ENCODE results near the gene OR52A1. TPM values are rescaled to one million over a fixed set of nuclear protein-coding genes. Genes with fewer than 3 reads are reported as not detected.
A peak's percentile ranks its signal among the peaks of the same experiment; 100 is the strongest.

The OR52A1 gene
- total RNA-seq, 2 experiments from 2014 or later, result not detected

GRCh38 chr11:5124891-5125620, 29.5 kb downstream of the OR52A1 start:
- no peaks in the 10 kb centered on the region for H3K4me1 Mint-ChIP-seq (ENCODE audit: low read depth)
- no peaks in the 10 kb centered on the region for H3K9me3 Mint-ChIP-seq
- no peak for ATAC-seq (ENCODE audit: poor library complexity)
- intact Hi-C loops (cut with DNase I, micrococcal nuclease), result loop anchor here (2.0 to 5.0 kb wide), 4 partner anchors 684 to 1227 kb away; partner anchors contain the start of genes OR52E5 (in 1 of the 2) and OR52N2 (in 1 of the 2)
- no peak overlapping the region for H3K27ac Mint-ChIP-seq
- Histone ChIP-seq H3K9me3 (ENCODE audit: control insufficient read depth in 1 of 2, insufficient read depth in 1 of 2, low read length in 2 of 2) (no peaks in the 10 kb centered on the region), H3K4me3 (ENCODE audit: low read length) (no peak overlapping the region), H3K27me3 (ENCODE audit: control insufficient read depth in 1 of 2, insufficient read depth in 2 of 2, low read length in 2 of 2) (peaks cover 0 to 7% of the 10 kb centered on the region in 2 experiments), H3K27ac (ENCODE audit: low read depth in 1 of 2, low read length in 2 of 2) (no peak overlapping the region), H3K36me3 (ENCODE audit: insufficient read depth, low read length) (no peaks in the 10 kb centered on the region), H3K4me1 (ENCODE audit: insufficient read depth, low read length) (no peaks in the 10 kb centered on the region)
- H3K4me3 Mint-ChIP-seq, result no peak overlapping the region
- DNase-seq, result no peak
- CTCF ChIA-PET, result interaction anchor here (1.6 kb wide), 1 partner anchor 1228 kb away, joined by 5 read pairs; no protein-coding TSS in a partner anchor
- POLR2A ChIA-PET, result no interaction called here
- no peaks in the 10 kb centered on the region for H3K36me3 Mint-ChIP-seq (ENCODE audit: low read depth)
- peaks cover 18% of the 10 kb centered on the region for H3K27me3 Mint-ChIP-seq
- TF ChIP-seq CTCF (IDR thresholded peaks at IDR 0.05), result no peak

GRCh38 chr11:5123802-5124521, 30.6 kb downstream of the OR52A1 start:
- H3K27me3 Mint-ChIP-seq, result peaks cover 18% of the 10 kb centered on the region
- peaks cover 0 to 7% of the 10 kb centered on the region in 2 experiments for H3K27me3 ChIP-seq (ENCODE audit: control insufficient read depth in 1 of 2, insufficient read depth in 2 of 2, low read length in 2 of 2)
- no peaks in the 10 kb centered on the region for H3K36me3 Mint-ChIP-seq (ENCODE audit: low read depth)
- H3K4me1 Mint-ChIP-seq (ENCODE audit: low read depth), result no peaks in the 10 kb centered on the region
- intact Hi-C loops (cut with DNase I, micrococcal nuclease), result loop anchor here (2.0 to 5.0 kb wide), 4 partner anchors 685 to 1228 kb away; partner anchors contain the start of genes OR52E5 (in 1 of the 2) and OR52N2 (in 1 of the 2)
- H3K4me1 ChIP-seq (ENCODE audit: insufficient read depth, low read length), result no peaks in the 10 kb centered on the region
- no peaks in the 10 kb centered on the region for H3K36me3 ChIP-seq (ENCODE audit: insufficient read depth, low read length)
- H3K9me3 Mint-ChIP-seq, result no peaks in the 10 kb centered on the region
- H3K4me3 Mint-ChIP-seq, result no peak overlapping the region
- TF ChIP-seq CTCF (IDR thresholded peaks at IDR 0.05), result peak; percentile 71
- no peaks in the 10 kb centered on the region for H3K9me3 ChIP-seq (ENCODE audit: control insufficient read depth in 1 of 2, insufficient read depth in 1 of 2, low read length in 2 of 2)
- no peak overlapping the region for H3K4me3 ChIP-seq (ENCODE audit: low read length)
- ATAC-seq (ENCODE audit: poor library complexity) (no peak), DNase-seq (peak; percentile 3 to 61 (median 18))
- H3K27ac Mint-ChIP-seq, result no peak overlapping the region
- no peak overlapping the region for H3K27ac ChIP-seq (ENCODE audit: low read depth in 1 of 2, low read length in 2 of 2)
- POLR2A ChIA-PET, result no interaction called here
- CTCF ChIA-PET, result interaction anchor here (1.6 kb wide), 1 partner anchor 1229 kb away, joined by 5 read pairs; no protein-coding TSS in a partner anchor

- intact Hi-C loops (cut with DNase I, micrococcal nuclease), result no loop called here
- Histone ChIP-seq H3K4me3 (ENCODE audit: low read length) (no peak overlapping the region), H3K36me3 (ENCODE audit: insufficient read depth, low read length) (no peaks in the 10 kb centered on the region), H3K27me3 (ENCODE audit: control insufficient read depth in 1 of 2, insufficient read depth in 2 of 2, low read length in 2 of 2) (peaks cover 4 to 11% of the 10 kb centered on the region in 2 experiments), H3K4me1 (ENCODE audit: insufficient read depth, low read length) (no peaks in the 10 kb centered on the region), H3K27ac (ENCODE audit: low read depth in 1 of 2, low read length in 2 of 2) (no peak overlapping the region), H3K9me3 (ENCODE audit: control insufficient read depth in 1 of 2, insufficient read depth in 1 of 2, low read length in 2 of 2) (no peaks in the 10 kb centered on the region)
- Mint-ChIP-seq H3K4me1 (ENCODE audit: low read depth) (no peaks in the 10 kb centered on the region), H3K36me3 (ENCODE audit: low read depth) (no peaks in the 10 kb centered on the region), H3K27me3 (peaks cover 37% of the 10 kb centered on the region), H3K27ac (no peak overlapping the region), H3K4me3 (no peak overlapping the region), H3K9me3 (no peaks in the 10 kb centered on the region)
- ChIA-PET CTCF (no interaction called here), POLR2A (no interaction called here)
- no peak for TF ChIP-seq CTCF (IDR thresholded peaks at IDR 0.05)
- no peak for ATAC-seq (ENCODE audit: poor library complexity)
- no peak for DNase-seq
Observed at GRCh38 chr11:5118893-5119292, 35.7 kb downstream of the OR52A1 start.
